Hindlimb muscle (tissue), 1 donor: ENCODE measurements around the gene PXN. TPM values are rescaled to one million over a fixed set of nuclear protein-coding genes. Genes with fewer than 3 reads are reported as not detected.

Experiments
- DNase-seq: peaks from one replicate; pipeline ENCODE4 v3.0.0-alpha.2; 2013
- polyA plus RNA-seq: library from polyadenylated mRNA; unstranded; fragments of 120-200 nt; gene quantifications from one replicate; pipeline ENCODE4 v1.2.1, GENCODE V29; 2013; ENCODE audit not compliant: insufficient read length

The PXN gene
- polyA plus RNA-seq, result 233 TPM

DNA sequence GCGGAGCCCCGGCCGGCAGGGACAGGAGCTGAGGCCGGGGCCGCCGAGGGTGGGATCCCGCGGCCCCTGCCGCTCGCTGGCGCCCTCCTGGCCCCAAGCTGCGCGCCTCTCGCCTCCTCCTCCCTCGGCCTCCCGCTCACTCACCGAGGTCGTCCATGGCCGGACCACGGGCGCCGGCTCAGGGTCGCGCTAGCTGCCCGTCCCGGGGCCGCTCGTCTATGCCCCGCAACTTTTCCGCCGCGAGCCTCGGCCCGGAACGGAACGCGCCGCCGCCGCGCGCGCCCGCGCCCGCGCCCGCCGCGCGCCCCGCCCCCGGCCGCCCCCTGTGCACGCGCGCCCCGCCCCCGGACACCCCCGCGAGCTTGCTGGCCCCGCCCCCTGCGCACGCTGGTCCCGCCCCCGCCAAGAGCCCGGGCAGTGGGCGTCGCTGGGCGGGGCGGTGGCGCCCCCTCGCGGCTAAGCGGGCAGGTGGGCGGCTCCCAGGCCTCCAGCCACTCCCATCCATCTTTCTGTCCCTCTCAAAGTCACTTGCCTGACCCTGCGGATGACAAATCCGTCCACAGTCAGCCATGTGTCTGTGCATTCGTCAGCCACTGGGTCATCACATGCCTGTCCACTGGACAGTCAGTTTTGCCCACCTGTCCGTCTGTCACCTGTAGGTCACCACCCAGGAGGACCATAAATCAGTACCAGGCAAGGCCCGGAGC, at the start of gene PXN:
Gene PXN, minus strand, starts transcription at position 258 of the 707 bp plus-strand sequence. Its CDS starts 101 bp downstream, at position 157.
- DNase-seq, result peak; percentile 89

DNA sequence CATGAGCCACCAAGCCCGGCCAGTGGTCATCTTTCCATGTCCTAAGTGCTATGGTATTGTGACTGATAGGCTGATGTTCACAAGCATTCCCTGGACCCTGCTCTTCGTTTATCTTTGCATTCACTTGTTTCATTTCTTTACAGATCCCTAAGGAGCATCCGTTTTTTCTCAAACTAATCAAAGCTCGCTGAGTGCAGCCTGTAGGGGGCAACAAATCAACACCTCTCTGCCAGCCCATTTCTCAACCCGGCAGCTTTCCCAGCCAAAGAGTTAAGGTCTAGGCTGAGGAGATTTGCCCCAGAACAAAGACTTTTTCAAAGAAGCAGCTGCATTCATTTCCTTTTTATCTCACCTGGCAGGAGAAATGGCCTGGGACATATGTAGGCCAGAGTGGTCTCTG, 48.7 kb upstream of the PXN start:
- DNase-seq, result no peak

DNA sequence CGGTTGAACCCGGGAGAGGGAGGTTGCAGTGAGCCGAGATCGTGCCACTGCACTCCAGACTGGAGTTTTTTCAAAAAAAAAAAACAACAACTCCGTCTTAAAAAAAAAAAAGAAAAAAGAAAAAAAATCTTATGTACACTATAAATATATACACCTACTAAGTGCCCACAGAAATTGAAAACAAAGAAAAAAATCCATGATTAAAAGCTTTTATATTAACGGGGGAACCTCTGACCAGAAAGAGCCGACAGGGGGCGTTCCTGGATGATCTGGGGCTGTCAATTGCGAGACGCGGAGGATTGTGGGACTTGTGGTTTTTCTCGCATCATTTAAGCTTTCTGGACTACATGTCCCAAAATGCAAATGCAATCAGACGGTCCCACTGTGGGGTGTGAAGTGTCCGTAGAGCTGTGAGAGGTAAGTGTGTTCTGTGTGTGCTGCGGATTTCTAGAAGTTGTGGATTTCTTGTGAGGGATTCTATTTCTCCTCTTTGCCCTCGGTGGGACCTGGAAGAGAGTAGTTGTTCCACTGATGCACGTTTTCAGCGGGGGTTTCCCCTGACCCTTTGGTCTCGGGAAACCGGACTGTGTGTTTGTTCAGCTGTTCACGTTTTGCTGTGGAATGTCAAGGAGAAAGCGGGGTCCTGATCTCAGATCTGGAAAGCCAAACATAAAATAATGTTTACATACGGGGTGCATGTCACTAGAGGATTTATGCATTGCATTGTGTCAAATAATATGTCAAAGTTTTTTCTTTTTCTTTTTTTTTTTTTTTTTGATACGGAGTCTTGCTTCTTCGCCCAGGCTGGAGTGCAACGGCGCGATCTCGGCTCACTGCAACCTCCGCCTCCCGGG, 36.7 kb upstream of the PXN start, which contains the start of gene SIRT4:
Gene SIRT4, plus strand, starts transcription at position 360 of the 854 bp plus-strand sequence. CDS start 1,241 bp downstream, outside the sequence.
- peak; percentile 92 for DNase-seq

DNA sequence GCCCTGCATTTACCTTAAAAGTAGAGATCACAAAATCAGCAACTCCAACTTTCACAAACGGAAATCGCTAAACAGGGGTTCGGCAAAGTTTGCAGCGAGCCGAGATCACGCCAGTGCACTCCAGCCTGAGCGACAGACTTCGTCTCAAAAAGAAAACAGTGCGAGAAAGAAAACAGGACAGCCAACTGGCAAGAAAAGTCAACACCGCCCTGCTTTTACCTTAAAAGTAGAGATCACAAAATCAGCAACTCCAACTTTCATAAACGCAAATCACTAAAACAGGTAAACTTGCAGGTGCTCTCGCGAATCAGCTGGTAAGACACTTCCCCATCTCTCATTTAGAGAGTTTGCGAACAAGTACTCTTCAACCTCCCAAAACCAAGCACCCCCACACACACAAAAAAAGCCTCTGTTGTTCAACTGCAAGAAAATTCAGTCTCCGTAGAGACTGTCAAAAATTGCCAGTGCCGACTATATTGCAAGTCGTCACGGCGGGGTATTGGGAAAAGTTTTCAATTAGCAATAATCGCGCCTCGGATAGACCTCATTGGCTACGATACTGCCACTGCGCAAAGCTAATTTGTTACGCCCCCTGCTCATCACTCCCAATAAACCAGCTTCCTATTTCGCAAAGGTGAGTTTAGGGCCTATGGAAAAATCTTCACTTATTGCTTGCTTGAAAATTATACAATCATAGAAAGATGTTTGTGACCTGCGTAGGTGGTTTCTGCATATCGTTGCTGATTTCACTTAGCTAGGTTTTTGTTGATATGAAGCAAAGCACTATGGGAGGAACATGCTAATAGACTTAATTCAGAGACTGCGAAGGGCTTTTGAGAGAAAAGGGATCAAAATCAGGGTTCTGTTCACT, 27.4 kb upstream of the PXN start, which contains the start of gene RNU4-1:
Gene RNU4-1, minus strand, starts transcription at position 577 of the 871 bp plus-strand sequence.
- peak; percentile 80 for DNase-seq

DNA sequence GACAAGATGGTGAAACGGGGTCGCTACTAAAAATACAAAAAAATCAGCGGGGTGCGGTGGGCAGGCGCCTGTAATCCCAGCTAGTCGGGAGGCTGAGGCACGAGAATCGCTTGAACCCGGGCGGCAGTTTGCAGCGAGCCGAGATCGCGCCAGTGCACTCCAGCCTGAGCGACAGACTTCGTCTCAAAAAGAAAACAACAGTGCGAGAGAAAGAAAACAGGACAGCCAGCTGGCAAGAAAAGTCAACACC, 26.8 kb upstream of the PXN start:
- no peak for DNase-seq

DNA sequence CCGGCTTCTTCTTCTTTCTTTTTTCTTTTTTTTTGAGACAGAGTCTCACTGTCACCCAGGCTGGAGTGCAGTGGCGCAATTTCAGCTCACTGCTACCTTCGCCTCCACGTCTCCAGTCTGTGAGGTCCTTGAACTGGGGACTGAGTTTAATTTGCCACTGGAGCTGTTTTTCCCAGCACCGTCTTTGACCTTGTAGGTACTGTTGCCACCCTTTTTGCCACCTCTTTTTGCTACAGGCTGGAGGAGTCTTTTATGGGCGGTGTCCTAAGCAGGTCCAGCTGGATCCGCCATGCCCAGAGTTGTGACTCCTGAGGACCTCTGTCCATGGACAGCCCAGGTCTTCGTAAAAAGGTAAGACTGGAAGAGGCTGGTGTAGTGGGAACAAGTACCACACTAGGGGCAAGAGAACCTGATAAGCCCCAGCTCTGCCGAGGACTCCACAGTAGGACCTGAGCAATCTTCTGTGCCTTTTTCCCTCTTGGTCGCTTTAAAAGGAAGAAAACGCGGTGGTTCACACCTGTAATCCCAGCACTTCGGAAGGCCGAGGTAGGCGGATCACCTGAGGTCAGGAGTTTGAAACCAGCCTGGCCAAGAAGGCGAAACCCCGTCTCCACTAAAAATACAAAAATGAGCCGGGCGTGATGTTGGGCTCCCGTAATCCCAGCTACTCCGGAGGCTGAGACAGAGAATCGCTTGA, 25.2 kb upstream of the PXN start:
- DNase-seq, result peak; percentile 14

DNA sequence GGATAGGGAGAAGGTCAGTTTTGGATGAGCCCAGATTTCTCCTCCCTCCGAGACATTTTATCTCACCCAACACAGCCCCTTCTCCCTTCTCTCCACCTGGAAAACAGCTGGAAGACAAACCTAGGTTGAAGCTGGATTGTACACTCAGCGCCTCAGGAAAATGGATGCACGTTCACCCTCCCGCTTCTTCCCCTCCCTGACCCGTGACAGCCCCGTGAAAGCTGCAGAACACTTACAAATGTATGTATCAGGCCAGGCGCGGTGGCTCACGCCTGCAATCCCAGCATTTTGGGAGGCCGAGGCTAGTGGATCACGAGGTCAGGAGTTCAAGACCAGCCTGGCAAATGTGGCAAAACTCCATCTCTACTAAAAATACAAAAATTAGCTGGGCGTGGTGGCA, 22.0 kb upstream of the PXN start:
- DNase-seq, result no peak

DNA sequence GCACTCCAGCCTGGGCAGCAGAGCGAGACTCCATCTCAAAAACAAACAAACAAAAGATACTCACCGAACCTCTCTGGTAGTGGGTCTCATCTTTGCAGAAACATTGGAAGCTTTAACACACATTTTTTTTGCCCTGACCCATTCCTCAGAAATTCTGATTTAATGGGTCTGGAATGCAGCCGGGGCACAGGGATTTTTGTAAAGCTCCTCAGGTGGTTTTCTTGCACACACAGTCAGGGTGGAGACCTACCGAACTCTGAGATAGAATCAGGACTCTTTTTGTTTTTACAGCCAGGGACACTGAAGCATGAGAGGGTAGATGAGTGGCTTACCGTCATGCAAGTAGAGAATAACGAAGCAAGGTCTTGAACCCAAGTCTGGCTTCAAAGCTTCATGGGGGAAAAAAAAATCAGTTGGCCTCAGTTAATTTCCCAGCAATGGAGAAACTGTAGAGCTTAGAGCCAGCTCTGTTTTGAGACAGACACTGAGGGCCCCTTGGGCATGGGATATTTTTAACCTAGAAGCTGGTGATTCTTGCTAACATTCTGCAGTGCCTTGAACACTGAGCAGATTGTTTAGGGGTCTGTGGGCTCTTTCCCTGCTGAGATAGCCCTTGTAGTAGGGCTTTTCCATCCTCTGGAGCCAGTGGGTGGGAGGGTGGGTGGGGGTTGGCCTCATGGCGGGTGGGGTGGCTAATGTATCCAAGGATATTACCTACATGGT, 21.4 kb upstream of the PXN start:
- no peak for DNase-seq

DNA sequence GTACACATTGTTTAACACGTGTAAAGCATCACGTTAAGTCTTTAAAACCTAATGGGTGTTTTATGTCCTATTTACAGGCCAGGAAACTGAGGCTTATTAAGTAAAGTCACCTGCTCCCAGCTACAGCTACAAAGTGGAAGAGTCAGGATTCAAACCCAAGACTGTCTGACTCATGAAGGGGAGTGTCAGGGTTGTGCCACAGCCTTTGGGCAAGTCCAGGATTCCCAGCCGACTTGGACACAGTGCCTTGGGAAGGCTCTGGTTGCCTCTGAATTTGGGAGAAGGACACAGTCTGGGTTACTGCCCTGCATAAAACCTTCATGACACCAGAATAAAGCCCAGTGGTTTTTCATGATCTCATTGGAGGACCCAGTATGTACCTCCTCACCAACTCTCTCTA, 18.9 kb upstream of the PXN start:
- no peak for DNase-seq

DNA sequence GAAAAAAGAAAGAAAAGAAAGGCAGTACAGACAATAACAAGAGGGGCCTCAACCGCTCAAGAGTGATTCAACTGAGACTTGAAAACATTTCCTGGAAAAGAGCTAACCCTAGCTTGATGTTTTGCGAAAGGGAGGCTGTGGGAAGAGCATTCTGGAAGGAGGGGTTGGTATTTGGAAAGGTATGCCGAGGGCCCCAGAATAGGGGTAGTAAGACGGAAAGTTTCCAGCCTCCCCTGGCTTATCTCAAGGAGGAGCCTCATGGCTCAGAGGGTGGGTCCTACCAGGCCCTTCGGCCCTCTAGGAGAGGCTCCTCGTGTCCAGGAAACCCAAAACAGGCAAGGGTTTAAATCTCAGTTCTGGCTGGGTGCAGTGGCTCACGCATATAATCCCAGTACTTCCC, 17.8 kb upstream of the PXN start:
- no peak for DNase-seq

DNA sequence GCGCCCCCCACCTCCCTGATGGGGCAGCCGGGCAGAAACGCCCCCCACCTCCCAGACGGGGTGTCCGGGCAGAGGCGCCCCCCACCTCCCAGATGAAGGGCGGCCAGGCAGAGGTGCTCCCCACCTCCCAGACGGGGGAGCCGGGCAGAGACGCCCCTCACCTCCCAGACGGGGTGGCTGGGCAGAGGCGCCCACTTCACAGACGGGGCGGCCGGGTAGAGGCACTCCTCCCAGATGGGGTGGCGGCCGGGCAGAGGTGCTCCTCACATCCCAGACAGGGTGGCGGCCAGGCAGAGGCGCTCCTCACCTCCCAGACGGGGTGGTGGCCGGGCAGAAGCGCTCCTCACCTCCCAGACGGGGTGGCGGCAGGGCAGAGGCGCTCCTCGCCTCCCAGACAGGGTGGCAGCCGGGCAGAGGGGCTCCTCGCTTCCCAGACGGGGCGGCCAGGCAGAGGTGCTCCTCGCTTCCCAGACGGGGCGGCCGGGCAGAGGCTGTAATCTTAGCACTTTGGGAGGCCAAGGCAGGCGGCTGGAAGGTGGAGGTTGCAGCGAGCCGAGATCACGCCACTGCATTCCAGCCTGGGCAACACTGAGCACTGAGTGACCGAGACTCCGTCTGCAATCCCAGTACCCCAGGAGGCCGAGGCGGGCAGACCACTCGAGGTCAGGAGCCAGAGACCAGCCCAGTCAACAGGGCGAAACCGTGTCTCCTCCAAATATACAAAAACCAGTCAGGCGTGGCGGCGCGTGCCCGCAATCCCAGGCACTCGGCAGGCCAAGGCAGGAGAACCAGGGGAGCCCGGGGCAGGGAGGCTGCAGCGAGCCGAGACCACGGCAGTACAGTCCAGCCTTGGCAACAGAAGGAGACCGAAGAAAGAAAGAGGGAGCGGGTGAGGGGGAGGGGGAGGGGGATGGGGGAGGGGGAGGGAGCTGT, 12.9 kb upstream of the PXN start:
- no peak for DNase-seq

DNA sequence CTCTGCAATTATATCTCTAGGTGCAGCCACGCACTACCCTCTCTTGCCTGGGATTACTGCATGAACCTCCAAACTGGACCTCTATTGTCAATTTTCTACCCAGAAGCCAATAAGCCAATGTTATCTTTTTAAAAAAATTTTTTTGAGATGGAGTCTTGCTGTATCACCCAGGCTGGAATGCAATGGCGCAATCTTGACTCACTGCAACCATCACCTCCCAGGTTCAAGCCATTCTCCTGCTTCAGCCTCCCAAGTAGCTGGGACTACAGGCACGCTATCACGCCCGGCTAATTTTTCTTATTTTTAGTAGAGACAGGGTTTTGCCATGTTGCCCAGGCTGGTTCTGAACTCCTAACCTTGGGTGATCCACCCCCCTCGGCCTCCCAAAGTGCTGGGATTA, 11.2 kb upstream of the PXN start:
- DNase-seq, result no peak

DNA sequence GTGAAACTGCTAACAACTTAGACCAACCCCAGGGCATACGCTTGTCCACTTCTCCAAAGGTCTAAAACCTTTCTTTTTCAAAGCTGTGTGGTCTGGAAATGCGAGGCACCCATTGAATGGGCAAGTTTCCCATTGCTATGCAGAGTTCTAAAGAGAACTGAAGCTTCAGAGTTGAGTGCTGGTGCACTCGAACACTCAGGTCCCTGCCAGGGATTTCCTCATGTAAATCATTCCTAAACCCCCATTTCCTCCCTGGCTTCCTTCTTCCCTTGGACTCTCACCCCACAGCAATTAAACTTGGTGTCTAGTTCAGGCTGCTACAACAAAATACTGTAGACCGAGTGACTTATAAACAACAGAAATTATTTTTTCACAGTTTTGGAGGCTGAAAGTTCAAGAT, 2.2 kb upstream of the PXN start:
- no peak for DNase-seq

DNA sequence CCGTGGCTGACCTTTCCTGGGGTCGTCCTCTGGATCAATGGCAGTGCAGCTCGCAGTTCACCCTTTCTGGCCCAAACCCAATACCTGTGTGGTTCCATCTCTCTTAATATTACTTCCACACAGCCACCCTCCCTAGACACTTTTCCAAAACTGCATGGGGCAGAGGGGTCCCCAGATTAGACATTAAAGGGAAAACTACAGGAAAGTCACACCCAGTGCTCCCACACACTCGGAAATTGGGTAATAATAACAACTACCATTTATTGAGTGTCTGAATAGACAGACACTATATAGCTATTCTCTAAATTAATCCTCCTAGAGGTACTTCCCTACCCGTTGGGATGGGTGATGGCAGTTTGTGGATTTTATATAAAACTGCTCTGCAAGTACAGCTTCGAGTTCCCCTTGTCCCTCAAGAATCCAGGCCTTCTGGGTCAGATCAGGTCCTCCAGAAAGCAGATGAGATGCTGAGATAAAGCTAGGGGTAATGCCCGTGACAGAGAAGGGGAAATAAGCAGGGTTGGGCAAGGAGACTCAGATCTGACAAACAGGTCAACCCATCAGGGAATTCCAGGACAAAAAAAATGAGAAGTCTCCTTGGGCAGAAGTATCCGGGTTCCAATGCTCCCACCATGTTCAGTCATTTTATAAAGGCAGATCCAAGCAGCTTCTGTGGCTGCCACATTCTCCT, 795 bp upstream of the PXN start:
- no peak for DNase-seq

DNA sequence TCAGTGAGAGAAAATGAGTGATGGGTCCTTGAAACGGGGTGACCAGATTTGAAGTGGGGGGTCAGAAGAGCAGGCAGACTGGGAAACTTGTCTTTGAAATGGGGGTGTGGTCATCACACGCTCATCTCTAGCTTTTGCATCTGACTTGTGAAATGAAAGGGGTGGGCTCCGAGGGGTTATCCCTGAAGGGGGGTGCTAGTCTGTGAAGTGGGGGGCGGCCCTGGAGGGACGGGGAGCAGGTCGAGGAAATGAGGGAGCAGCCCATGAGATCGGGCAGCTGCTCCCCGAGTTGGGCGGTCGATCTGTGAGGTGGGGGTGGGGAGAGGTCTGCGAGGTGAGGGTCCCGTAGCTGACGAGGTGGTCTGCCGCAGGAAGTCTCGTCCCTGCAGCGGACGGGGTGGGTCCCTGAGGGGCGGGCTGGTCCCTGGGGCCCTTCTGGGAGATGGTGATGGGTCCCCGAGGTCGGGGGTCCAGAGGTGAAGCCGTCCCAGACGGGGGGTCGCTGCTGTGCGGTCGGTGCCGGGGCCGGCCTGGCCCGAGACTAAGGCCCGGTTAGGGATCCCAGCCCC, 542 bp downstream of the PXN start:
- DNase-seq, result no peak

DNA sequence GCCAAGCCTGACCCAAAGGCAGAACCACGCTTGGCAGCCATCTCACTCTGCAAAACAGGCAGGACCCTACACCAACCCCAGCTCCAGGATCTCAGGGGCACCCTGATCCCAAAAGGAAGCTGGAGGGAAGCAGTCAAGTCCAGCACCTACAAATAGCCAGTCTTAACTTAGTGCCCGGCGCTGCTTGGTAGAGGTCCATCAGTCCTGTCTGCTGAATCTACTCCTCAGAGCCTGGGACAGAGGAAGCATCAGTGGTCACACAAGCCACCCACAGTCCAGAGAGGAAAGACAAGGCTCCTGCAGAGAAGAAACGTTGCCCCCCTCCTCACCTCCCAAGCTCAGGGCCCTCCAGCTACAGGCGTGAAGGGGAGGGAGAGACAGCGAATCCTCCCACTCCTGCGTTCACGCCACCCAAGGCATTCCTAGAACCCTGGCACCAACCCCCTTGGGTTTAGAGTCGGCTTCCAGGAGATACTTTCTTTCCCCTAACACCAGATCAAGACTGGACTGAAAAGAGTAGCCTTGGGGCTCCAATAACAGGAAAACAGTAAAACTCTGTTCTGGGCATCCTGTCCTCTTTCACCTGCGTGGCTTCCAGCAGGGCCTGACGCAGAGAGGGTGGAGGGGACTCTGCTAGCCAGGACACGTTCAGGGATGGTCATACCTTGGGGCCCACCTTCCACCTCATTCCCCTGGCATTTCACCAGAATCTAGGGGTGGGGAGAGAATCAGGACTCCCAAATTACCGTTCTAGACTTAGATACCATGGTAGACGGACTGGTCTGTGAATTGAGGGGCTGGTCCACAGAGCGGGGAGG, 1.2 kb downstream of the PXN start:
- DNase-seq, result no peak

DNA sequence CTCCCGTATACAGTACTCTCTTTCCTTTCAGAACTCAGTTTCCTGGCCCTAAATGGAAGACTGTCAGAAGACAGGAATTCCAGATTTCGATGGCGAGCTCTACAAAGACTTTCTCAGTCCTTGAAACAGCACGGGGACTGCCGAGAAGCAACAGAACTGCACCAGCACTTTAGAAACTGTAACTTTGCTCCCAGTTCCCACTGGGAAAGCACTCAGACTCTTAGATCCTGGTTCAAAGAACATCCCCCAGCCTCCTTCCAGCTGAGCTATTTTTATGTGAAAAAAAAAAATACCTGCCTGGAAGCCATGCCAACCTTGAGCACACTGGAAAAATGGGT, 1.8 kb downstream of the PXN start:
- DNase-seq, result no peak

DNA sequence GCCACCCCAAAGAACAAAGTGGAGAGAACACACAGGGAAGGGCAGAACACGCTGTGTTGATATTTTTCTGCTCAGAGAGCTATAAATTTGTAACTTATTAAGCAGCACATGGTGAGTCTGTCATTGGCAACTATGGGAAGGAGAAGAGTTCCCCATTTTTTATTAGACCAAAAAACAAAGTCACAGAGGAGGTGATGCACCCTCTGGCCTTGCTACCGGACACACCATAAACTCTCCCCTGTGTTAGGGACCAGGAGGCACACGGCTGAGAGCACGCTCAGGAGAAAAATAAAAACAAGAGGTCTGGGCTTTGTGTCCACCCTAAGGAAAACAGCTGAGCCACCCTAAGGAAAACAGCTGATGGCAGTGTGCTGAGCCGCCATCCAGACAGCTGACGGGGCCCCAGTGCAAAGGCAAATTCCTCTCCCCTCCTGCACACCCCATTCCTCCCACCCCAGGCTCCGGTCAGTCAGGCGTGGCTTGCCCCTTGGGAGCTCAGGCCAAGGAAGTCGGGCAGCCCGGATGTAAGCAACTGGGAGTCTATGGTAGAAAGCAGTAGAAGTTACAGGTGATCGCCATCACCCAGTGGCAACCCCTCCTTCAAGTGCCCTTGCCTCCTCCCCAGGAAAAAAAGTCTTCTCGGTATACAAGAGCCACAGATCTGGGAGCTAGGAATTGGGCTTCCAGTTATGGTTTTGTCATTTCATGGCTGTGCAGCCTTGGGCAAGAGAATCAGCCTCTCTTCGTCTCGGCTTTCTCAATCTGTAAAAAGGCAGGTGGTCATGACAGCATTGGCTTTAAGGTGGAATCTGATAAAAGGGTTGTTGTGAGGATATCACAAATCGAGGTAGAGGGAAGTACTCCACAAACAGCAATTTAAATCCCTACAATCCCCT, 2.4 kb downstream of the PXN start:
- DNase-seq, result no peak
